Ovary (tissue), 3 donors: Measurements from ENCODE around the gene INTS11.

Experiments used
- CTCF ChIP-seq, 3 donors: fragments of 450-650 bp in 2 of 3; fragments of 200-600 bp in 1 of 3; IDR thresholded peaks; one replicate each; pipeline versions ENCODE4 v1.5.1 to v1.8.0; 2016 to 2022; ENCODE audit warnings: antibody characterized with exemption in 3 of 3, mild to moderate bottlenecking in 1 of 3
- EP300 ChIP-seq: sonication (generic); formaldehyde crosslinking; IDR thresholded peaks from one replicate; pipeline ENCODE4 v1.6.1; 2017; ENCODE audit warnings: antibody characterized with exemption
- POLR2A ChIP-seq: fragments of 450-650 bp; IDR thresholded peaks from one replicate; pipeline ENCODE4 v1.6.1; 2017; ENCODE audit warnings: antibody characterized with exemption, mild to moderate bottlenecking, moderate library complexity
- donor health status: DM: no; HTN: no; CAD: no.

DNA sequence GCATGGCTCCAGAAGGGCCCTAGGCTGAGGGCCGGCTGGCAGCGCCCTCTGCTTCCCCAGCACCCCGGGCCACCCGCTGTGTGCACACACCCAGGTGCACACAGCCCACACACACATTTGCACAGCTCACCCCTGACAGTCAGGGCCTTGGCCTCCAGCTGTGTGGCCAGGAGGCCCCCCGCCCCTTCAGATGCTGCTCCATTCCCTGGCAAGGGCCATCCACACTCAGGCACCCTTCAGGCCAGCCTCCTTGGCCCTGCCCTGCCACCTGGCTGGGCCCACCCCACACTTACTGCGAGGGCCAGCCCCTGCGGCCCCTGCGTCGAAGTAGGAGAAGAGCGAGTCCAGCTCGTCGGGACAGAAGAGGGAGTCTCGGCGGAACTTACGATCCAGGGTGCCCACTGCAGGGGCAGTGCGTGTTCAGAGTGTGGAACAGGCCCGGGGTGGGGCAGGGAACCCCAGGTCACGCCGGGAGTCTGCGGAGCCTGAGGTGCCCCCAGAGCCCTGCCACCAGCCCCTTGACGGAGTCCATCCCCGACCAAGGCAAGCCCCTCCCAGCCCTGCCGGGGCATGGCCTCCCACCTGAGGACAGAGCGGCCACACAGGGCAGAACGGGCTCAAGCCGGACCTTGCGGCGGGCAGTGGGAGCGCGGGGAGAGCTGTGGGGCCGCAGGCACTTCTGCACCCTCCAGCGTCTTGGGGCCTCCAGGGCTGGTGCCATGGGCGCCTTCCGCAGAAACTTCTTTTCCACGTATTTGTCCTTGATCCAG is 29.1 kb downstream of the INTS11 start:
- TF ChIP-seq CTCF (IDR thresholded peaks at IDR 0.05): no peak
- no peak for TF ChIP-seq POLR2A
- no peak for TF ChIP-seq EP300
